NCI-H2196 (cell line): ENCODE measurements around the gene SIGLEC14.
"Not testable (repeated sequence)": the region's sequence is repeated elsewhere in the genome, so short reads cannot be mapped to it uniquely, and the experiment has no call there.

Experiments used
- DNase-seq: peaks from one replicate; lab custom pipeline; 2025; ENCODE audit not compliant: unreplicated experiment; lab: John Stamatoyannopoulos, UW

Gene SIGLEC14

DNA sequence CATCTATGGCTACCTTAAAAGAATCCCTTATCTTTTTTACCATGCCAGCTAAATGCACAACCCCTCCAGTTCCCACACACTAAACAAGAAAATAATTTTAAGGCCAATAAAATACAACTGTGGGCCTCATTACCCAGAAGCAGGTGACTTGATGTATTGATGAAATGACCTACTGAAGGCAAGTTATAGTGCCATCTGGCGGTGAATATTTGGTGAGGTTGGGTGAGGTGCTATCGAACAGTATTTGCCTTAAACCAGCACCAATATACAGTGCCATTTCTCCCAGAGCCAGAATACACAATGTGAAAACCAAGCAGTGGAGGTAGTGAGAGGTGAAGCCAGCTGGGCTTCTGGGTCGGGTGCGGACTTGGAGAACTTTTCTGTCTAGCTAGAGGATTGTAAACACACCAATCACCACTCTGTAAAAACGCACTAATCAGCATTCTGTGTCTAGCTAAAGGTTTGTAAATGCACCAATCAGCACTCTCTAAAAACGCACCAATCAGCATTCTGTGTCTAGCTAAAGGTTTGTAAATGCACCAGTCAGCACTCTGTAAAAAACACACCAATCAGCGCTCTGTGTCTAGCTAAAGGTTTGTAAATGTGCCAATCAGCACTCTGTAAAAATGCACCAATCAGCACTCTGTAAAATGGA lies 29.4 kb upstream of the SIGLEC14 start:
- DNase-seq: not testable (repeated sequence)

GRCh38 chr19:51668216-51668615 lies 21.6 kb upstream of the SIGLEC14 start:
- no peak for DNase-seq

GRCh38 chr19:51664997-51665396 lies 18.4 kb upstream of the SIGLEC14 start:
- no peak for DNase-seq

DNA sequence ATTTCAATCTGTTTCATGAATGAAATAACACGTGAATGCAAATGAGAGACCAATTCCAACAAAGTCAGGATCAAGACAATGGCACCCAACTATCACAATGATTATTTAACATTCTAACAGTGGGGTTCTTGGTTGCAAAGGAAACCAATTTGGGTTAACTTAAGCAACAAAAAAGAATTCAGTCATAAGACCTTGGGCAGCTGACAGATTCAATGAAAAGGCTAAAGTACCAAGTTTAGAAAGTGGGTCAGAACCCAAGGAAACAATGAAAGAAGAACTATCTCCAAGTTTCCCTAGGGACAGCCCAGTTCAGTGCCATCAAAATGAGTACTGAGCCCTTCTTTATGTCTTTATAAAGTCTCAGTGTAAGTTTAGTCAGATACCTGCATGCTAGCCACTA lies 17.5 kb upstream of the SIGLEC14 start:
- no peak for DNase-seq

DNA sequence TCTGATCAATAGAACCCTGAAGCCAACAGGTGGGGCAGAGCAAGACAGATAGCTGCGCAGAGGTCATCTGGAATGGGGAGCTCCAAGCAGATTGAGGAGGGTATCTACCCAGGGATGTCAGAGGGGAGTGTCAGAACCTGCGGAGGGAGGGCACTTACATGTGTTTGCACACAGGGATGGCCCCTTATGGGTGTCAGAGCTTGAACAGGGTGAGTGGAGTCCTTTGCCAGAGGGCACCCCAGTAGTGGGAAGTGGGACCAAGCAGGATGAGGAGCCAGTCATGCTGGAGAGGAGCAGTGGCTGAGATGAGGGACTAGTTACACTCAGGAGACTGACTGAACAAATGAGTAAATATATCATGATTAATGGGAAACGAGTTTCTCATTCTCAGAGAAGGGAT lies 17.0 kb upstream of the SIGLEC14 start:
- no peak for DNase-seq

DNA sequence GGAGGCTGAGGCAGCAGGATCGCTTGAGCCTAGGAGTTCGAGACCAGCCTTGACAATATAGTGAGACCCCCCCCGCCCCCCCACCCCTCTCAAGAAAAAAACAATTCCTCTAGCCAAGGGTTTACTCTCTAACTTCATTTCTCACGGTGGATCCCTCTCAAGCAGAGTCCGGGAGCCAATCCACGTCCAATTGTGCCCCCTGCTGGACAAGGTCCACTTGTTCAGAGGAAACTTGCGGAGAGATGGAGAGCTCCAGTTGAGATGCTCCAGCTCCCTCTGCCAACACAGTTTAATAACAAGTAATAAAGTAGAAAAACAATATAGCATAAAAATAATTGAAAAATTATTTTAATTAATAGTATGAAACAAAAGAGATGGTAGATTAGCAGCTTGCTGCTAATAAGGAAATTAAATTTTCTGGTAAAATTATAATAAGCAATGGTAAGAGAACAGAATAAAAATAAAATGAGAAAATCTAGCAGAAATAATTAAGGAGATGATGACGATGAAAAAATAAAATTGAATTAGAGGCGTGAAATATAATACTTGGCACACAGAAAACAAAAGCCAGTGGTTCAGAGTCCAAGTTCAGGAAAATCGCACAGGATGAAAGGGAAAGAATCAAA lies 14.5 kb upstream of the SIGLEC14 start:
- peak; percentile 76 for DNase-seq

- DNase-seq: no peak
These were observed 8.2 kb upstream of the SIGLEC14 start for GRCh38 chr19:51654783-51655182.

GRCh38 chr19:51653162-51653561 lies 6.5 kb upstream of the SIGLEC14 start:
- no peak for DNase-seq

DNA sequence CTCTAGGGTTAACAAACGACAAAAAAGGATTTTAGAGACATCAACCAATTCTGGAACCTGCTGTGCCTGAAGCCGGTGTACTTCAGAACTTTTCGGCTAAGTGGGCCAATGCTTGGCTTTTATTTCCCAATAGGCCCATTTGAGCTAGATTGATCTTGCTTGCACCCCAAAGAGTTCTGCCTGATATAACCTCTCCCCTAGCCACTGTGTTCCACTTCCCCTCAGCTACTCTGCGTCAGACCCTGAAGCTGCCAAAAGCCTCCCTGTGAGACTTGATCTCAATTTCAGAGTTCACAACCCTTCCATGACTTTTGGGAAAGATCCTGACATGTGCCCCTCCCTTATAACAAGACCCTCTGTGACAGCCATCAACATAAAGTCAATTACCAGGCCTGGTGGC lies 5.6 kb upstream of the SIGLEC14 start:
- no peak for DNase-seq

DNA sequence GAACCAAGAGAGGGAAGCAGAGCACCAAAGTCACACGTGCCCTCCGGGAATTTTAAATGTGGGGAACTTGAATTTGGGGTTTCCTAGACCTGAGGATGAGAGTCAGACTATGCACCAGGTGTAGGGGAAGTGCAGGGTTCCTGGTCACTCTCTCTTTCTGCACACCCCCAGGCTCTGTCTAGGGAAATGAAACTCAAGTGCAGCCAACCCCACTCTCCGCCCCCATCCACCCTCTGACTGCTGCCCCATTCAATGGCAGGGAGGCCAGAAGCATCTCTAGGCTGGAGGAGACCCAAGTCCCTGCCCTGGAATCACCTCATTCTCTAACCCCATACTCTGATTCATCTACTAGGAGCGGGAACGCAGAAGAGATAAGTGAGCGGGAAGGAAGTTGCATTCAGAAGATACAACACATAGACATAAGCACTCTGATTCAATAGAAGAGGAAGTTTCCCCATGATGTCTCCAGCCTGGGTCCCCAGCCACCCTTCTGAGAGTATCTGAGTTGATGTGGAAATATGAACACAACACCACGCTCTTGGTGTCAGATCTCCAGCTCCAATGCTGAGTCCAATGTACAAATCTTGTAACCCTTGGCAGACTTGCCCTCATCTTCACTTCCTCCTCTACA lies 4.7 kb upstream of the SIGLEC14 start:
- no peak for DNase-seq

- DNase-seq: no peak
These were observed 693 bp upstream of the SIGLEC14 start for GRCh38 chr19:51647318-51647717.

DNA sequence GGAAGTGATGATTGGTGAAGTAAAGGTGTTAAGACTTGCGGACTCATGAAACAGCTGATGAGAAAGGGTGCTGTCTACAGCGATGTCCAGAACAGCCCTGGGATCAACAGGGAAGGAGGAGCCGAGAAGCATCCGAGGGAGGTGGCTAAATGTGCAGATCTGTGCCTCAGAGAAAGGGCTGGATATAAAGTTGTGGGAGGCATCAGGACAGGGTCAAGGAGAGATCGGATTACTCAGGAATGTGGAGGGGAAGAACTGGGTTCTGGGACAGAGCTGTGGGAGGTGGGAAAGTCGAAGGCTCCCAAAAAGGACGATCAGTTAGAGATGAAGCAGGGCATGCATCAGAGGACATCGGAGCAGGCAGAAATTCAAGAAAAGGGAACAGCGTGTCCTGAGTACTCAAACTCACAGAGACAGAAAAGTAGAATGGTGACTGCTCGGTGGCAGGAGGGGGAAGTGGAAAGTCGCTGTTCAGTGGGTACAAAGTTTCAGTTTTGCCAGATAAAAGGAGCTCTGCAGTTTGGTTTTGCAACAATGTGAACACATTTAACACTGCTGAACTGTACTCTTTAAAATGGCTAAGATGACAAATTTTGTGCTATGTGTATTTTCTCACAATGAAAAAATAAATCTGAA lies 1.9 kb downstream of the SIGLEC14 start:
- DNase-seq: no peak

- no peak for DNase-seq
These were observed 5.0 kb downstream of the SIGLEC14 start for GRCh38 chr19:51641648-51642047.

DNA sequence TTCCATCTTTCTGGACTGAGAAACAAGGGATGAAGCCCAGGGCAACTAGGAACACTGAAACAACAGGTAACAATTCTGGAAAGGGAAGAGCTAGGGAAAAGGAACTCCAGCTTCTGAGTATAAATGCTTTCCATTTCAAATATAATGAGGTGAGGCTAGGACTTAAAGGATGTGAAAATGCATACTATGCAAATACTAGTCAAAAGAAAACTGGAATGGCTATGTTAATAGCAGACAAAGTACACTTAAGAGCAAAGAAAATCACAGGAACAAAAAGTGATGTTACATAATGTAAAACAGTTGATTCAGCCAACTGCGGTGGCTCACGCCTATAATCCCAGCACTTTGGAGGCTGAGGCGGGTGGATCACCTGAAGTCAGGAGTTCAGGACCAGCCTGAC lies 6.2 kb downstream of the SIGLEC14 start:
- DNase-seq: no peak

- no peak for DNase-seq
These were observed 6.7 kb downstream of the SIGLEC14 start for GRCh38 chr19:51639916-51640315.

DNA sequence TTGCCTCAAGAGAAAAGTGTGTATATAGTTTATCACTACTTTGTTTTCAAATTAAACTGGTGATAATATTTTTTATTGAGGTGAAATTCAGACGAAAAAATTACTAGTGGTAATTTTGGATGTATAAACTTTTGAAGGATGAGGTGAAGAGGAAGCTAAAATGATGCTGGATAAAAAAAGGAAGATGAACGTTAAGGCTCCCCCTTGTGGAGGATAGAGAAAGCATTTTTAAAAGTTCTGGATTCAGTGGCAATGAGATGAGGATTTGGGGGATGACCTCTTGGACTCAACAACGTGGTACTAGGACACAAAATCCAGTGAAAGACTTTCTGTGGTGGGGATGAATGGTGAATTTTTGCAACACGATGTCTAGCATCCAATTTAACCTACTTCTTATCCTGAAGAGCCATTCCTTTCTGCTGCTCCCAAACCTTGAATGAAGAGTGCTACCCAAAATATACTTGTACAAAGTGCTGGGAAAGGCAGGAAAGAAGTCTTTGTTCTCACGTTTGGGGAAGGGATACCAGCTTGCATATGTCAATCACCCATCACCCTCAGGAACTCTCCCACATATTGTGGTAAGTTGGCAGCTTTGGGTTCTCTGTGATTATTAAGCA lies 9.2 kb downstream of the SIGLEC14 start:
- no peak for DNase-seq

- DNase-seq: no peak
These were observed 14.5 kb downstream of the SIGLEC14 start for GRCh38 chr19:51632126-51632525.

DNA sequence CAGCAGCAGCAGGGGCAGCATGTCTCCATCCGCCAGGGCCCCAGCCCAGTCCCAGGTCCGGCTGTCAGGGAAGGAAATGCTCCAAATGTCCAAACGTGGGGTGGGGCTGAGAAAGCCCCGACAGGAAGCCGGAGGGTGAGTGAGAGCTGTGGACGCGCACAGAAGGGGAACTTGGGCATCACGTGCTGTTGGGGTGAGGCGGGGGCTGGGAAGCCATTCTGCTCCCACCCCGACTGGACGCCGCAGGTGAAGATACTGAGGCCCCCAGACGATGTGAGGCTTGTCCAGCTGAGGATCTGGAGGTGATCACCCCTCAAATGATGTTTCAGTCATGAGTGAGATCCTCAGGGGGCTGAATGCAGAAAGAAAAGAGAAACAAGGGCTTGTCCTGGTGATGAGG lies 16.3 kb downstream of the SIGLEC14 start, which contains the start of gene SIGLEC5:
TSS of gene SIGLEC5 (minus strand) at position 87 of the 400 bp plus-strand sequence. CDS start at position 21, 66 bp downstream.
- DNase-seq: not testable (repeated sequence)

DNA sequence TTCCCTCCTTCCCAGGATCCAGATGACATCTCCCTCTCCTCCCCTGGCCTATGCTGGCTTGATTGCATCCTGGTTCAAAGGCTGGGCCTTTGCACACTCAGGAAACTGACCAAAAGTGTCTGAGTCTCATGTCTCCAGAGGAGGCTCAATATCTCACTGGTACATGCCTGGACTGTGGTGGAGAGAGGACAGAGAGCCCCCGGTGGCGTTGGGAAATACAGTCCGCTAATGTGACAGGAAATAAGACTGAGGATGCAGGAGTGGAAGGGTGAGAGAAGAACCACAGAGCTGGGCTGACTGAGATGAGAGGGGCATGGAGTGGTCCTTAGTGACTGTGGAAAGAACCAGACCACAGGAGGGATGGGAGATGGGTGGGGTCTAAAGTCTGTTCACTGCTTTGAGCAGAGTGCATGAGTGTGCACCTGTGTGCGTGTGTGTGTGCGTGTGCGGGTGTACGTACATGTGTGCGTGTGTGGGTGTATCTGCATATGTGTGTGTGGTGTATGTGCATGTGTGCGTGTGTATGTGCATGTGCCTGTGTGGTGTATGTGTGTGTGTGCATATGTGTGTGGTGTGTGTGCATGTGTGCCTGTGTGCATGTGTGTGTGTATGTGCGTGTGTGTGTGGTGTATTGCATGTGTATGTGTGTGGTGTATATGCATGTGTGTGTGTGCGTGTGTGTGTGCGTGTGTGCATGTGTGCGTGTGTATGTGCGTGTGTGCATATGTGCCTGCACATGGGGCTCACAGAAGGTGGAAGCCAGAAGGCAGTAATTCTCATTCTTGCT lies 18.3 kb downstream of the SIGLEC14 start:
- no peak for DNase-seq

GRCh38 chr19:51627491-51628138 lies 19.0 kb downstream of the SIGLEC14 start:
- DNase-seq: no peak
